GM18909 (cell line): ENCODE results near the gene HTR7.
"Not testable (repeated sequence)": the region's sequence is repeated elsewhere in the genome, so short reads cannot be mapped to it uniquely, and the experiment has no call there.

Source experiments
- ATAC-seq: cut with Tn5 transposase; IDR thresholded peaks from one replicate; pipeline ENCODE4 v1.9.1; 2021; ENCODE audit warnings: mild to moderate bottlenecking; ENCODE audit not compliant: unreplicated experiment, poor library complexity

HTR7 gene

GRCh38 chr10:90859321-90859751 is 1.5 kb upstream of the HTR7 start:
- ATAC-seq: no peak

- ATAC-seq: no peak
These were observed 676 bp upstream of the HTR7 start for GRCh38 chr10:90858461-90858968.

- ATAC-seq: no peak
These were observed 740 bp downstream of the HTR7 start for GRCh38 chr10:90856964-90857634.

GRCh38 chr10:90856261-90856660 is 1.6 kb downstream of the HTR7 start:
- no peak for ATAC-seq

- no peak for ATAC-seq
These were observed 2.7 kb downstream of the HTR7 start for GRCh38 chr10:90855126-90855525.

- ATAC-seq: no peak
These were observed 7.7 kb downstream of the HTR7 start for GRCh38 chr10:90849956-90850749.

GRCh38 chr10:90847436-90847835 is 10.4 kb downstream of the HTR7 start:
- no peak for ATAC-seq

GRCh38 chr10:90846746-90847145 is 11.1 kb downstream of the HTR7 start:
- ATAC-seq: no peak

- no peak for ATAC-seq
These were observed 12.1 kb downstream of the HTR7 start for GRCh38 chr10:90845726-90846125.

- no peak for ATAC-seq
These were observed 15.1 kb downstream of the HTR7 start for GRCh38 chr10:90842725-90843124.

- no peak for ATAC-seq
These were observed 20.4 kb downstream of the HTR7 start for GRCh38 chr10:90837486-90837885.

- no peak for ATAC-seq
These were observed 23.5 kb downstream of the HTR7 start for GRCh38 chr10:90834326-90834725.

- ATAC-seq: no peak
These were observed 25.7 kb downstream of the HTR7 start for GRCh38 chr10:90832111-90832510.

GRCh38 chr10:90822508-90822907 is 35.3 kb downstream of the HTR7 start:
- ATAC-seq: no peak

- not testable (repeated sequence) for ATAC-seq
These were observed 36.0 kb downstream of the HTR7 start for GRCh38 chr10:90821864-90822263.

- ATAC-seq: no peak
These were observed 37.9 kb downstream of the HTR7 start for GRCh38 chr10:90819911-90820310.

GRCh38 chr10:90818736-90819135 is 39.1 kb downstream of the HTR7 start:
- ATAC-seq: no peak

GRCh38 chr10:90817128-90817889 is 40.5 kb downstream of the HTR7 start:
- ATAC-seq: no peak

GRCh38 chr10:90816466-90816865 is 41.4 kb downstream of the HTR7 start:
- ATAC-seq: no peak

GRCh38 chr10:90813594-90814365 is 44.1 kb downstream of the HTR7 start:
- no peak for ATAC-seq
